Spinal cord (tissue), 10 donors: Measurements from ENCODE around the gene CELF4. TPM values are rescaled to one million over a fixed set of nuclear protein-coding genes. Genes with fewer than 3 reads are reported as not detected.

Experiments used
- DNase-seq, 6 donors: peaks; one replicate each; pipeline versions ENCODE4 v3.0.0 to v3.0.0-alpha.2; 2013 to 2015; ENCODE audit warnings: low spot score in 6 of 6, low read depth in 4 of 6
- H3K27ac ChIP-seq: one replicate; pipeline ENCODE4 v1.5.1; 2013; ENCODE audit warnings: low read depth, low read length, control low read depth
- H3K27me3 ChIP-seq: one replicate; pipeline ENCODE4 v1.6.1; 2013; ENCODE audit warnings: low read length; ENCODE audit not compliant: control insufficient read depth, insufficient read depth
- H3K36me3 ChIP-seq: one replicate; pipeline ENCODE4 v1.6.1; 2013; ENCODE audit warnings: low read length; ENCODE audit not compliant: control insufficient read depth, insufficient read depth
- H3K4me1 ChIP-seq: one replicate; pipeline ENCODE4 v1.6.1; 2013; ENCODE audit warnings: low read length; ENCODE audit not compliant: control insufficient read depth, insufficient read depth
- H3K4me3 ChIP-seq: one replicate; pipeline ENCODE4 v1.5.1; 2013; ENCODE audit warnings: low read depth, low read length, control low read depth
- H3K9me3 ChIP-seq: one replicate; pipeline ENCODE4 v1.6.1; 2013; ENCODE audit warnings: low read length; ENCODE audit not compliant: control insufficient read depth, insufficient read depth
- WGBS: methylation state at CpG from one replicate; pipeline ENCODE4 v1.1.5; 2013; ENCODE audit warnings: missing lambda C conversion rate; ENCODE audit not compliant: insufficient coverage; 5-methylcytosine and 5-hydroxymethylcytosine counted together
- polyA plus RNA-seq, 2 donors: library from polyadenylated mRNA; unstranded; fragments of 120-200 nt; gene quantifications; one replicate each; pipeline ENCODE4 v1.2.1, GENCODE V29; 2013; ENCODE audit not compliant: insufficient read length in 2 of 2
- total RNA-seq, 2 donors: library from RNA; depleted of rRNA in 1 of 2; stranded (reverse); fragments of 120-200 nt in 1 of 2; fragments of >200 nt in 1 of 2; gene quantifications; one replicate each; pipeline versions ENCODE4 v1.2.3 to v1.2.4, GENCODE V29; 2013 to 2014
- donor health status: healthy.

The CELF4 gene
- total and polyA plus RNA-seq, 4 donors: 26.6 to 139 (median 89.9) TPM

DNA sequence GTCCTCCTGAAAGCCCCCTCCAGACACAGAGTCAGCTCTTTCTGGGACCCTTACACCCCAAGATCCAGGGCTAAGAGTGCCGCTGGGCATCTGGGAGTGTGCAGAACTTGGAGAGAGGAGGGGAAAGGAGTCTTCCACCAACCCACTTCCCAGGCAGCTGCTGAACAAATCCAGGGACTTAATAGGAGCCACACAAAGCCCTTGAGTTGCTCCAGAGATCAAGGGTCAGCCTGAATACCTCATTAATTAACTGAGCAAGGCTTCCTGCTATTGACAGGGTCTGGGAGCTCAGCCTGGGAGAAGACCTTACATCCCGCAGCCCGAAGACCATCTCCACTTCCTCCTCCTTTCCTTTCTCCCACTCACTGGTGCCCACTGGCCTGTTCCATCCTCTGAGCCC, 108.3 kb downstream of the CELF4 start:
- Histone ChIP-seq H3K9me3 (no peaks in the 10 kb centered on the region), H3K36me3 (no peaks in the 10 kb centered on the region), H3K4me1 (peaks cover 20% of the 10 kb centered on the region), H3K27ac (no peak overlapping the region), H3K27me3 (no peaks in the 10 kb centered on the region), H3K4me3 (no peak overlapping the region)
- 23% methylated on average over 2 of the region's 3 CpGs for WGBS
- DNase-seq: no peak

DNA sequence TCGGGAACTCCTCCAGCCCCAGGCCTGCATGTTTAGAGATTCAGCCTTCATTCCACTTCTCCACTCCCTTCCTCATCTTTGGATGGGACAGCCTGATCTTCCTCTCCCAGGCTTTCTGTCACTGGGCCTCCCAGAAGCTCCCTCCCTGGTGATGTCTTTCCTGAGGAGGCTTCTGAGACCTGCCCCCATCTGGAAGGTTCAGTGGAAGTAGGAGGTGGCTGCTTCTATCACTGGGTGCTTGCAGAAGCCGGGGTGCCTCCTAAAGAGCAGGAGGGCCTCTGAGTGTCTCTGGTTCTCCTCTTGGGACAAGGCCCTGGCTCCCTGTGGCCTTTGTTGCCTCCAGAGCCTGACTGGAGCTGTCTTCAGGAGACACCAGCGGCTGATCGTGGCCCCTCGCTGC, 108.7 kb downstream of the CELF4 start:
- Histone ChIP-seq H3K36me3 (no peaks in the 10 kb centered on the region), H3K27ac (no peak overlapping the region), H3K9me3 (no peaks in the 10 kb centered on the region), H3K4me3 (no peak overlapping the region), H3K27me3 (no peaks in the 10 kb centered on the region), H3K4me1 (peaks cover 20% of the 10 kb centered on the region)
- no peak for DNase-seq
- 94% methylated on average over 5 of the region's 5 CpGs for WGBS

DNA sequence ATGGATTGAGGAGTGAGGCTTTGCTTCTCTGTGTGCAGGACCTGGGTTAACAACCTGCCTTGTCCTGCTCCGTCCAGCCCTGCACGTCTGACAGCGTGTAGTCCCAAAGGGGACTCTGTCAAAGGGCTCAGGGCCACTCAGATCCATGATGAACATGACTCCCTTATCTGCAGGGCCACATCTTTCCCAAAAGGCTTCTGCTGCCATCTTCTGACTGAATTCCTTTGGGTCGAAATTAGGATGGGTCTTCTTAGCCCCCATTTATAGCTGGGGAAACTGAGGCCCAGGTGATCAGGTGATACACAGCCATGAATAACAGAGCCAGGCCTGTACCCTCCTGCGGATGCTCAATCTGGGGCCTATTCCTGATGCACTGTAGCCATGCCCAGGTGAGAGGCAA, 109.2 kb downstream of the CELF4 start:
- no peak overlapping the region for H3K27ac ChIP-seq
- H3K4me1 ChIP-seq: peaks cover 22% of the 10 kb centered on the region
- H3K9me3 ChIP-seq: no peaks in the 10 kb centered on the region
- no peaks in the 10 kb centered on the region for H3K27me3 ChIP-seq
- no peak for DNase-seq
- no peaks in the 10 kb centered on the region for H3K36me3 ChIP-seq
- WGBS: 93% methylated on average over 5 of the region's 5 CpGs
- H3K4me3 ChIP-seq: no peak overlapping the region

DNA sequence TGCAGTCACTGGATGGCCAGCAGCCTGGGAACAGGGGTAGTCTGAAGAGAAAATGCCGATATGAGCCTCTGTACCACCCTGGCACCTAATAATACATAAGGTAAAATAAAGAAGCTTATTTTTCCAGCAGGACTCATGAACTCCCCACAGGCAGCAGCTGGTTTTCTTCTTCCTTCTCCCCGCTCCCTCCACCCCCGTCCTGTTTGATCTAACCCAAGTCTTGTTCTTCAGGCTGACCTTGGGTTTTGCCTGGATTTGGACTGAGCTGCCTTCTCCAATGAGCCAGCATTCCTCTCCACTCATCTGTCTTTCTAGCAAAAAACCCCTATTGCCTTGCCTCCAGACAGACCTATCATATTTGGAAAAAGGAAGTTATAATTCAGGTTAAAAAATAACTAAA, 111.8 kb downstream of the CELF4 start:
- Histone ChIP-seq H3K4me1 (peaks cover 35% of the 10 kb centered on the region), H3K27ac (no peak overlapping the region), H3K4me3 (no peak overlapping the region), H3K9me3 (no peaks in the 10 kb centered on the region), H3K27me3 (no peaks in the 10 kb centered on the region), H3K36me3 (no peaks in the 10 kb centered on the region)
- WGBS: 84% methylated on average over 2 of the region's 3 CpGs
- no peak for DNase-seq

DNA sequence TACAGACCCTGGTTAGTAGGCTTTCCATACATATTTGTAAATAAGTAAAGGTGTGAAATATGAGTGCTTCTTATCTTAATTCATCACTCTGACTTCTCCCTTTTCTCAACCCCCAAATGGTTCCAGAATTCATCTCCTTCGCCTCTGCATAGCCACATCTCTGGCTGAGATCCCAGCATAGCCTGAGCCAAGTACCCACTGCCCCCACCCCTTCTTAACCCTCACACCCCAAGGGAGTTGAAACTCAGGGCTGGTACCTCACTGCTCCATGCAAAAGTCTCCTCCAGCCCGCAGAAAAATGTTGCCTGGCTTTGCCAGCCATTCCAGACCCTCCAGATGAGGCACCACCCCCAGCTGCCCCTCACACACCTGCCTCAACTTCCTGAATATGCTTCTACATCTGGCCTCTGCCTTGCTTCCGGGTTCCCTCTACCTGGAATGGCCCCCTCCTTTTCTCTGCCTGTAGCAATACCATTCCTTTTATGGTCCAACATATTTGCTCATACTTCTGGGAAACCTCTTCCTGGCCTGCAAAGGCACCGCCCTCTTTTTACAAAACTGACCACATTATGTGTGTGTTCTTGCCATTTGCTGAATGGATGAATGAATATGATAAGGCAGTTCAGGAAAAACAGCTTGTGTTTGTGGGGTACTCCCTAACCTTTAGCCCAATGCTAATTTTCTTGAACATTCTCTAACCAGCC, 112.8 kb downstream of the CELF4 start:
- Histone ChIP-seq H3K4me1 (peaks cover 41% of the 10 kb centered on the region), H3K27ac (no peak overlapping the region)
- WGBS: 60% methylated on average over 3 of the region's 4 CpGs

DNA sequence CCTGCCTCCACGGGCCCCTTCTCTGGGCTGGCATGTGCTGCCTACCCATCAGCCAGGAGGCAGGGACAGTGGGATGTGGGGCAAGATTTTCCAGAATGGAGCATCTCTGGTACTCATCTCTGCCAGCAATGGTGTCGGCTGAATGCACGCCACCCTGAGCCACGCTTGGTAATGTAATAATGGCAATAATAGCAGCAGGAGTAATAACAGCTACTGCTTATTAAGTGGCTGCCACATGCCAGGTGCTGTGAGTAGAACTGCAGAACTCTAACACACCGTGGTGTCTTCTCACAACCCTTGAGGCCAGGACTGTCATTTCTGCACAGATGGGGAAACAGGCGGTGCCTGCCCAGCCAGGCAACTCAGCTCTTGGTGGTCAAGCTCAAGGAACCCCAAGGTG, 113.6 kb downstream of the CELF4 start:
- Histone ChIP-seq H3K36me3 (peaks cover 6% of the 10 kb centered on the region), H3K27me3 (no peaks in the 10 kb centered on the region), H3K27ac (no peak overlapping the region), H3K9me3 (no peaks in the 10 kb centered on the region), H3K4me3 (no peak overlapping the region), H3K4me1 (peaks cover 46% of the 10 kb centered on the region)
- DNase-seq: peak in 1 of 6 donors; percentile 75
- 72% methylated on average over 5 of the region's 6 CpGs for WGBS

More for the DNA sequence above, 112.8 kb downstream of the CELF4 start:
- Histone ChIP-seq H3K9me3 (no peaks in the 10 kb centered on the region), H3K36me3 (peaks cover 4% of the 10 kb centered on the region), H3K27me3 (no peaks in the 10 kb centered on the region), H3K4me3 (no peak overlapping the region)
- DNase-seq: no peak

DNA sequence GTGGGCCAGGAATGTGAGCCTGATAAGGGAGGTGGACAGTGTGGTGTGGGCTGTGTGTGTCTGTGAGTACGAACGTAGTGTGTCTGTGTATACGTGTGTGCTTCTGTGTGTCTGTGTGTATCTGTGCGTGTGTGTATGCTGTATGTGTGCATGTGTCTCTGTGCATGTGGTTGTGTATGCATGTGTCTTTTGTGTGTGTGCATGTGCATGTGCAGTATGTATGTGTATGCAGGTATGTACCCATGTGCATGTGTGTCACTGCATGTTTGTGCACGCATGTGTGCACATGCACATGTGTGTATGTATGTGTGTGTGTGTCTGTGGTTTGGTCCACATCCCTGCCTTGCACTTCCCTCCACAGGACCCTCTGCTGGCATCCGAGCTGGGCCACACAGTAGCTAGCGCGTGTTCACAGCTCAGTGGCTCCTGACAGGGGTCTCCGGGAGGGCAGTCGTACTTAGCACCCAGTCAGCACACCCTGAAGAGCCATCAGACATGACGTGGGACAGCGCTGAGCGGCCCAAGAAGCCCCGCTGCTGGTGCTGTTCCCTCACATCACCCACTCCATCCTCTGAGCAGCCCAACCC, 114.3 kb downstream of the CELF4 start:
- whole genome bisulfite sequencing: 85% methylated on average over 12 of the region's 14 CpGs
- Histone ChIP-seq H3K36me3 (peaks cover 6% of the 10 kb centered on the region), H3K4me3 (no peak overlapping the region), H3K27me3 (no peaks in the 10 kb centered on the region), H3K9me3 (no peaks in the 10 kb centered on the region), H3K4me1 (peaks cover 46% of the 10 kb centered on the region), H3K27ac (no peak overlapping the region)
- no peak for DNase-seq

DNA sequence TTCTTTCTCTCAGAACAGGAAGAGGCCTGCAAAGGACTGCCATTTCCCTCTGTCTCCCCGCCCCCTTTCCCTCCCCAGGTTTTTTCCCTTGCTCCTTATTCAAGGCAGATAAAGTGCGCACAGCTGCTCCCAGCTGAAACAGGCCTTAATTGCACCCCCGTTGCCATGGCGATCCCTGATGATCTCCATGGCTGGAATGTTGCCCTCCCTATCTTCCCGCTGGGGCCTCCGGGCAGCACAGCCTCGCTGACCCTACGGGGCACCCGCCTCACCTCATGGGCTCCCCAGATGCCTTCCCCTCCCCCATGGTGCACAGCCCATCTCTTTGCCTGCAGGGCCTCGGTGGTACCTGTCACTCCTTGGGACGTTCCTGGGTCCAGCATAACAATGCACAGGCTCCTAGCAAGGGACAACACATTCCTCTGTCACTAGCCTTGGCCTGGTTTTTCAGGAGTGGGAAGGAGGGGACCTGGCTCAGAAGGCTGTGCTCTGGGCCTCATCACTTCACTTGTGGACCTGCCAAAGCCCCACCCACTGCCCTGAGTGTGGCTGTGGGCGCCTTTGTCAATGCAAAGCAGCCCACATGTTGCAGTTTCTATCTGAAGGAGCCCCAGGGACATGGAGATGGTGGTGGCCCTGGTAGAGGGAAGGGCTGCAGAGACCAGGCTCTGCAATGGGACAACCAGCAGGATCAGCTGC, 115.0 kb downstream of the CELF4 start:
- Histone ChIP-seq H3K9me3 (no peaks in the 10 kb centered on the region), H3K27me3 (no peaks in the 10 kb centered on the region), H3K27ac (no peak overlapping the region), H3K36me3 (peaks cover 6% of the 10 kb centered on the region), H3K4me1 (peaks cover 49% of the 10 kb centered on the region), H3K4me3 (no peak overlapping the region)
- peak in 4 of 6 donors; percentile 22 to 83 (median 64) for DNase-seq
- 11% methylated on average over 11 of the region's 12 CpGs for WGBS

DNA sequence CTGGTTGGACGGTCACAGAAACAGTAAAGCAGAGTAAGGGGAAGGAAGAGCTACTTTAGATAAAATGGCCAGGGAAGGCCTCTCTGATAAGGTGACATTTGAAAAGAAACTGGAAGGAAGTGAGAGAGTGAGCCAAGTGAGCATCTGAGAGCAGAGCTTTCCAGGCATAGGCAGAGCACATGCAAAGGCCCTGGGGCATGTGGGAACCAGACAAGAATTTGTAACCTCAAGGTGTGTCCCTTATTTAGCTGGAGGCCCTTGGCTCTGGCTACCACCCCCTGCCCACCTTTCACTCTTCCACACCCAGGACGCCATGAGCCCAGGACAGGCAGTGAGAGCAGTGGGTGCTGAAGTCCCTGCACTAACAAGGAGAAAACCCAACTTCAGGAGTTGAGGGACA, 116.0 kb downstream of the CELF4 start:
- Histone ChIP-seq H3K4me3 (no peak overlapping the region), H3K36me3 (peaks cover 6% of the 10 kb centered on the region), H3K4me1 (peaks cover 59% of the 10 kb centered on the region), H3K9me3 (no peaks in the 10 kb centered on the region), H3K27me3 (no peaks in the 10 kb centered on the region), H3K27ac (no peak overlapping the region)
- WGBS: 93% methylated on average over 2 of the region's 2 CpGs
- no peak for DNase-seq
